ENCODE data around the gene ABCA6.

- TF ChIP-seq TAF1 (IDR thresholded peaks at IDR 0.05; ENCODE audit: borderline replicate concordance, insufficient read depth, low read length) (no peak), POLR2AphosphoS5 (IDR thresholded peaks at IDR 0.05; ENCODE audit: low read depth, low read length) (no peak), REST (IDR thresholded peaks at IDR 0.05; ENCODE audit: insufficient read depth in 1 of 2, low read depth in 2 of 2, low read length in 2 of 2) (no peak), SIN3A (IDR thresholded peaks at IDR 0.05; ENCODE audit: borderline replicate concordance, insufficient read depth, low read length) (no peak), FOXP2 (optimal IDR thresholded peaks at IDR 0.05; ENCODE audit: borderline replicate concordance, extremely low read depth, extremely low read length, insufficient read depth) (no peak)
These were observed 31.4 kb upstream of the ABCA6 start for GRCh38 chr17:69173118-69173517.

Measured in PFSK-1 (cell line).